ENCODE measurements around the gene PLPPR2. TPM values are rescaled to one million over a fixed set of nuclear protein-coding genes. Genes with fewer than 3 reads are reported as not detected.

PLPPR2 gene
- total RNA-seq, 1 experiment from 2014 or later: 7.0 TPM

Other genes with a start within 250 kb of the PLPPR2 start
- gene SPC24, start 199.7 kb upstream of the PLPPR2 start, total RNA-seq (2014; rRNA removed; shearing (Covaris generic)): 66.8 and 67.0 TPM in 2 replicates
- gene KANK2, start 157.9 kb upstream of the PLPPR2 start, total RNA-seq (2014; rRNA removed; shearing (Covaris generic)): 32.3 and 41.8 TPM in 2 replicates
- gene ANGPTL8, start 115.8 kb upstream of the PLPPR2 start, total RNA-seq (2014; rRNA removed; shearing (Covaris generic)): not detected in 2 replicates
- gene DOCK6, start 92.9 kb upstream of the PLPPR2 start, total RNA-seq (2014; rRNA removed; shearing (Covaris generic)): 26.9 and 33.7 TPM in 2 replicates
- gene TSPAN16, start 59.3 kb upstream of the PLPPR2 start, total RNA-seq (2014; rRNA removed; shearing (Covaris generic)): not detected in 2 replicates
- 10.1 and 11.2 TPM in 2 replicates for gene RAB3D, start 15.8 kb upstream of the PLPPR2 start, total RNA-seq (2014; rRNA removed; shearing (Covaris generic))
- 102 and 128 TPM in 2 replicates for gene TMEM205, start 9.2 kb upstream of the PLPPR2 start, total RNA-seq (2014; rRNA removed; shearing (Covaris generic))
- 2.7 and 5.5 TPM in 2 replicates for gene CCDC159, start 8.9 kb upstream of the PLPPR2 start, total RNA-seq (2014; rRNA removed; shearing (Covaris generic))
- 3.0 and 3.3 TPM in 2 replicates for gene SWSAP1, start 19.2 kb downstream of the PLPPR2 start, total RNA-seq (2014; rRNA removed; shearing (Covaris generic))
- gene EPOR, start 28.9 kb downstream of the PLPPR2 start, total RNA-seq (2014; rRNA removed; shearing (Covaris generic)): 14.9 and 15.8 TPM in 2 replicates
- gene RGL3, start 63.9 kb downstream of the PLPPR2 start, total RNA-seq (2014; rRNA removed; shearing (Covaris generic)): 1.6 and 7.8 TPM in 2 replicates
- 0.66 and 1.4 TPM in 2 replicates for gene ODAD3, start 79.7 kb downstream of the PLPPR2 start, total RNA-seq (2014; rRNA removed; shearing (Covaris generic))
- 97.7 and 108 TPM in 2 replicates for gene PRKCSH, start 80.2 kb downstream of the PLPPR2 start, total RNA-seq (2014; rRNA removed; shearing (Covaris generic))
- gene ELAVL3, start 125.6 kb downstream of the PLPPR2 start, total RNA-seq (2014; rRNA removed; shearing (Covaris generic)): 0.17 and 0.52 TPM in 2 replicates
- 8.5 and 9.8 TPM in 2 replicates for gene ZNF653, start 150.4 kb downstream of the PLPPR2 start, total RNA-seq (2014; rRNA removed; shearing (Covaris generic))
- 72.4 and 77.5 TPM in 2 replicates for gene ECSIT, start 173.7 kb downstream of the PLPPR2 start, total RNA-seq (2014; rRNA removed; shearing (Covaris generic))
- gene CNN1, start 183.4 kb downstream of the PLPPR2 start, total RNA-seq (2014; rRNA removed; shearing (Covaris generic)): 24.1 and 26.7 TPM in 2 replicates
- 48.2 and 66.7 TPM in 2 replicates for gene ELOF1, start 203.8 kb downstream of the PLPPR2 start, total RNA-seq (2014; rRNA removed; shearing (Covaris generic))
- gene ACP5, start 222.2 kb downstream of the PLPPR2 start, total RNA-seq (2014; rRNA removed; shearing (Covaris generic)): 1.0 and 3.7 TPM in 2 replicates
- 20.1 and 24.2 TPM in 2 replicates for gene ZNF627, start 242.1 kb downstream of the PLPPR2 start, total RNA-seq (2014; rRNA removed; shearing (Covaris generic))